ENCODE data around the gene PRPF39.
"Not testable (repeated sequence)": the region's sequence is repeated elsewhere in the genome, so short reads cannot be mapped to it uniquely, and the experiment has no call there.

PRPF39 gene

GRCh38 chr14:45081096-45081495, 2.8 kb upstream of the PRPF39 start:
- not testable (repeated sequence) for DNase-seq (ENCODE audit: low read depth)

- DNase-seq (ENCODE audit: low read depth) = no peak
These were observed 1.5 kb upstream of the PRPF39 start for GRCh38 chr14:45082420-45082819.

GRCh38 chr14:45083617-45083975, 320 bp upstream of the PRPF39 start:
- DNase-seq (ENCODE audit: low read depth) = no peak

- no peak for DNase-seq (ENCODE audit: low read depth)
These were observed 1.0 kb downstream of the PRPF39 start for GRCh38 chr14:45084946-45085346.

GRCh38 chr14:45089813-45090212, 5.9 kb downstream of the PRPF39 start:
- DNase-seq (ENCODE audit: low read depth) = no peak

- peak; percentile 52 for DNase-seq (ENCODE audit: low read depth)
These were observed 7.8 kb downstream of the PRPF39 start for GRCh38 chr14:45091710-45092109.

GRCh38 chr14:45094275-45094674, 10.4 kb downstream of the PRPF39 start:
- DNase-seq (ENCODE audit: low read depth) = no peak

GRCh38 chr14:45095143-45095542, 11.2 kb downstream of the PRPF39 start:
- DNase-seq (ENCODE audit: low read depth) = no peak

GRCh38 chr14:45096218-45096617, 12.3 kb downstream of the PRPF39 start:
- DNase-seq (ENCODE audit: low read depth) = no peak

GRCh38 chr14:45103806-45104205, 19.9 kb downstream of the PRPF39 start:
- no peak for DNase-seq (ENCODE audit: low read depth)

GRCh38 chr14:45104561-45104960, 20.6 kb downstream of the PRPF39 start:
- no peak for DNase-seq (ENCODE audit: low read depth)

GRCh38 chr14:45112896-45113781, 29.2 kb downstream of the PRPF39 start:
- no peak for DNase-seq (ENCODE audit: low read depth)

- no peak for DNase-seq (ENCODE audit: low read depth)
These were observed 30.4 kb downstream of the PRPF39 start for GRCh38 chr14:45114327-45114726.

GRCh38 chr14:45118594-45118993, 34.7 kb downstream of the PRPF39 start:
- DNase-seq (ENCODE audit: low read depth) = no peak

GRCh38 chr14:45120096-45120495, 36.2 kb downstream of the PRPF39 start:
- no peak for DNase-seq (ENCODE audit: low read depth)

GRCh38 chr14:45123271-45123670, 39.4 kb downstream of the PRPF39 start:
- no peak for DNase-seq (ENCODE audit: low read depth)

GRCh38 chr14:45125754-45126153, 41.8 kb downstream of the PRPF39 start:
- no peak for DNase-seq (ENCODE audit: low read depth)

GRCh38 chr14:45128963-45129629, 45.2 kb downstream of the PRPF39 start:
- no peak for DNase-seq (ENCODE audit: low read depth)

GRCh38 chr14:45133683-45134050, 49.8 kb downstream of the PRPF39 start:
- DNase-seq (ENCODE audit: low read depth) = no peak

- peak; percentile 93 for DNase-seq (ENCODE audit: low read depth)
These were observed 50.4 kb downstream of the PRPF39 start, which contains the start of gene FKBP3 for GRCh38 chr14:45134051-45134958. Gene FKBP3 (minus strand): TSS chr14:45134481. CDS start chr14:45134456, 25 bp downstream.

GRCh38 chr14:45135156-45135555, 51.2 kb downstream of the PRPF39 start:
- DNase-seq (ENCODE audit: low read depth) = no peak

- DNase-seq (ENCODE audit: low read depth) = peak; percentile 94
These were observed 51.9 kb downstream of the PRPF39 start, which contains the start of gene FANCM for GRCh38 chr14:45135659-45136395. Gene FANCM (plus strand): TSS chr14:45135930. CDS start chr14:45136032, 102 bp downstream.

Measured in HS-5 (cell line).